Neural cell (in vitro differentiated cells): Measurements from ENCODE around the gene SUSD3. TPM values are rescaled to one million over a fixed set of nuclear protein-coding genes. Genes with fewer than 3 reads are reported as not detected.

ENCODE experiments used
- H2AFZ ChIP-seq: fragments of 200-600, 300-800 bp; sonication (generic), shearing (Covaris generic); 2 replicates; pipeline ENCODE4 v1.6.0; 2014; ENCODE audit warnings: low read depth, mild to moderate bottlenecking, antibody characterized with exemption, low read length, moderate library complexity
- H3F3A ChIP-seq: fragments of 200-600 bp; shearing (Covaris generic); 2 replicates; pipeline ENCODE4 v1.6.1; 2016; ENCODE audit warnings: mild to moderate bottlenecking, moderate library complexity, mixed read lengths, antibody characterized with exemption, low read length; ENCODE audit not compliant: insufficient read depth, poor library complexity, severe bottlenecking
- H3K27ac ChIP-seq: fragments of 200-600, 300-800 bp; sonication (generic), shearing (Covaris generic); 2 replicates; pipeline ENCODE4 v1.5.1; 2014; ENCODE audit warnings: mild to moderate bottlenecking, low read length, moderate library complexity
- H3K27me3 ChIP-seq: fragments of 300-800, 200-600 bp; sonication (generic), shearing (Covaris generic); 2 replicates; pipeline ENCODE4 v1.6.0; 2014; ENCODE audit warnings: mild to moderate bottlenecking, low read depth, low read length, moderate library complexity; ENCODE audit not compliant: insufficient read depth
- H3K36me3 ChIP-seq: fragments of 300-800, 200-600 bp; sonication (generic), shearing (Covaris generic); 2 replicates; pipeline ENCODE4 v1.5.1; 2014; ENCODE audit warnings: mild to moderate bottlenecking, antibody characterized with exemption, low read length, moderate library complexity; ENCODE audit not compliant: insufficient read depth
- H3K4me2 ChIP-seq: fragments of 300-800, 200-600 bp; sonication (generic), shearing (Covaris generic); 2 replicates; pipeline ENCODE4 v1.6.0; 2014; ENCODE audit warnings: mild to moderate bottlenecking, low read length
- H3K4me3 ChIP-seq: fragments of 300-800, 200-600 bp; sonication (generic), shearing (Covaris generic); 2 replicates; pipeline ENCODE4 v1.5.1; 2014; ENCODE audit warnings: mild to moderate bottlenecking, low read length, moderate library complexity
- H3K79me2 ChIP-seq: fragments of 200-600 bp; shearing (Covaris generic); replicated peaks from 2 replicates; pipeline ENCODE4 v1.6.0; 2014; ENCODE audit warnings: mild to moderate bottlenecking, low read length, moderate library complexity; ENCODE audit not compliant: insufficient read depth
- H3K9ac ChIP-seq: fragments of 300-800, 200-600 bp; sonication (generic), shearing (Covaris generic); 2 replicates; pipeline ENCODE4 v1.6.1; 2016; ENCODE audit warnings: mild to moderate bottlenecking, low read length, mixed read lengths
- H3K9me2 ChIP-seq: fragments of 200-600 bp; shearing (Covaris generic); 2 replicates; pipeline ENCODE4 v1.6.1; 2016; ENCODE audit warnings: mild to moderate bottlenecking, low read length, mixed read lengths; ENCODE audit not compliant: insufficient read depth
- H3K9me3 ChIP-seq: fragments of 200-600, 300-800 bp; sonication (generic), shearing (Covaris generic); 2 replicates; pipeline ENCODE4 v1.6.1; 2016; ENCODE audit warnings: mild to moderate bottlenecking, mixed run types, low read length, moderate library complexity, mixed read lengths
- H4K20me1 ChIP-seq: fragments of 200-600 bp; shearing (Covaris generic); 2 replicates; pipeline ENCODE4 v1.6.1; 2016; ENCODE audit warnings: mild to moderate bottlenecking, mixed run types; ENCODE audit not compliant: insufficient read depth
- CTCF ChIP-seq: fragments of 450-650 bp; IDR thresholded peaks from 2 replicates; pipeline ENCODE4 v1.5.1; 2014; ENCODE audit warnings: antibody characterized with exemption, mild to moderate bottlenecking, moderate library complexity; ENCODE audit not compliant: poor library complexity, severe bottlenecking
- EP300 ChIP-seq: fragments of 450-650 bp; conservative IDR thresholded peaks from 2 replicates; pipeline ENCODE4 v1.6.1; 2014; ENCODE audit warnings: antibody characterized with exemption, mild to moderate bottlenecking, moderate library complexity; ENCODE audit not compliant: poor library complexity, severe bottlenecking
- EZH2 ChIP-seq: fragments of 200-600, 300-800 bp; shearing (Covaris generic), sonication (generic); IDR thresholded peaks from 2 replicates; pipeline ENCODE4 v1.6.1; 2014; ENCODE audit warnings: antibody characterized with exemption, low read length, borderline replicate concordance, mild to moderate bottlenecking; ENCODE audit not compliant: insufficient read depth, poor library complexity, severe bottlenecking
- MXI1 ChIP-seq: fragments of 450-650 bp; conservative IDR thresholded peaks from 2 replicates; pipeline ENCODE4 v1.6.1; 2014; ENCODE audit warnings: antibody characterized with exemption, mild to moderate bottlenecking; ENCODE audit not compliant: poor library complexity, severe bottlenecking
- POLR2AphosphoS5 ChIP-seq: IDR thresholded peaks from 2 replicates; pipeline ENCODE4 v1.6.1; 2012
- RAD21 ChIP-seq: fragments of 450-650 bp; conservative IDR thresholded peaks from 2 replicates; pipeline ENCODE4 v1.6.1; 2014; ENCODE audit warnings: antibody characterized with exemption, mild to moderate bottlenecking, moderate library complexity
- REST ChIP-seq: IDR thresholded peaks from 2 replicates; pipeline ENCODE4 v1.6.1; 2012; ENCODE audit warnings: borderline replicate concordance
- SMC3 ChIP-seq: fragments of 450-650 bp; conservative IDR thresholded peaks from 2 replicates; pipeline ENCODE4 v1.6.1; 2014; ENCODE audit warnings: antibody characterized with exemption, mild to moderate bottlenecking, moderate library complexity; ENCODE audit not compliant: poor library complexity
- TAF1 ChIP-seq: IDR thresholded peaks from 2 replicates; pipeline ENCODE4 v1.6.1; 2012; ENCODE audit warnings: low read depth
- polyA plus RNA-seq: library from polyadenylated mRNA; depleted of rRNA; stranded (reverse); fragments of >200 nt; gene quantifications from 2 replicates; pipeline ENCODE4 v1.2.3, GENCODE V29; 2014

SUSD3 gene
- polyA plus RNA-seq, 1 donor from 2014 or later = not detected

GRCh38 chr9:93126151-93126781 lies 67.8 kb downstream of the SUSD3 start:
- TF ChIP-seq EP300 (no peak), RAD21 (no peak), SMC3 (no peak), MXI1 (no peak), CTCF (no peak), TAF1 (no peak), REST (no peak), POLR2AphosphoS5 (no peak), EZH2 (no peak)
- Histone ChIP-seq H3K36me3 (no peaks in the 10 kb centered on the region), H4K20me1 (no peaks in the 10 kb centered on the region), H3K4me2 (no peak overlapping the region), H3K27me3 (no peaks in the 10 kb centered on the region), H3K27ac (no peak overlapping the region), H3K4me3 (no peak overlapping the region), H3F3A (no peaks in the 10 kb centered on the region), H3K9me2 (no peaks in the 10 kb centered on the region), H3K79me2 (no peaks in the 10 kb centered on the region), H3K9me3 (no peaks in the 10 kb centered on the region), H2AFZ (no peak overlapping the region), H3K9ac (no peak overlapping the region)

GRCh38 chr9:93126825-93127368 lies 68.4 kb downstream of the SUSD3 start:
- Histone ChIP-seq H3F3A (no peaks in the 10 kb centered on the region), H3K9me2 (no peaks in the 10 kb centered on the region), H3K9ac (no peak overlapping the region), H4K20me1 (no peaks in the 10 kb centered on the region), H3K4me2 (no peak overlapping the region), H3K4me3 (no peak overlapping the region), H2AFZ (no peak overlapping the region), H3K36me3 (no peaks in the 10 kb centered on the region), H3K27me3 (no peaks in the 10 kb centered on the region), H3K79me2 (no peaks in the 10 kb centered on the region), H3K27ac (no peak overlapping the region), H3K9me3 (no peaks in the 10 kb centered on the region)
- no peak for TF ChIP-seq TAF1
